ENCODE results near the gene KMT2C.

DNA sequence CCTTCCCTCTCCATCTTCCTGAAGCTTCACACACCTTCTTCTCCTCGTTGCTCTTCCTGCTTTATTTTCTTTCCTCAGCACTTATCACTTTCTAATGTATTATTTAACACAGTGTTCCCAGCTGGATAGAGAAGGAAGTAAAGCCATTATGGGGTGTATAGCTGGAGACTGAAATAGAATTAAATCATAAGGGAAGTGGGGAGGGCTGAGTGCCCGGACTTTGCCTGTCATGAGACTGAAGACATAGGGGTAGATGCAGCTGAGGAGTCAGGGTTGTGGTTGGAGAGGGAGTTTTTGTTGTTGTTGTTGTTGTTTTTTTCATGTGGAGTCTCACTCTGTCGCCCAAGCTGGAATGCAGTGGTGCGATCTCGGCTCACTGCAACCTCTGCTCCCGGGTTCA is 345.1 kb downstream of the KMT2C start:
- TF ChIP-seq, protein P1, sequence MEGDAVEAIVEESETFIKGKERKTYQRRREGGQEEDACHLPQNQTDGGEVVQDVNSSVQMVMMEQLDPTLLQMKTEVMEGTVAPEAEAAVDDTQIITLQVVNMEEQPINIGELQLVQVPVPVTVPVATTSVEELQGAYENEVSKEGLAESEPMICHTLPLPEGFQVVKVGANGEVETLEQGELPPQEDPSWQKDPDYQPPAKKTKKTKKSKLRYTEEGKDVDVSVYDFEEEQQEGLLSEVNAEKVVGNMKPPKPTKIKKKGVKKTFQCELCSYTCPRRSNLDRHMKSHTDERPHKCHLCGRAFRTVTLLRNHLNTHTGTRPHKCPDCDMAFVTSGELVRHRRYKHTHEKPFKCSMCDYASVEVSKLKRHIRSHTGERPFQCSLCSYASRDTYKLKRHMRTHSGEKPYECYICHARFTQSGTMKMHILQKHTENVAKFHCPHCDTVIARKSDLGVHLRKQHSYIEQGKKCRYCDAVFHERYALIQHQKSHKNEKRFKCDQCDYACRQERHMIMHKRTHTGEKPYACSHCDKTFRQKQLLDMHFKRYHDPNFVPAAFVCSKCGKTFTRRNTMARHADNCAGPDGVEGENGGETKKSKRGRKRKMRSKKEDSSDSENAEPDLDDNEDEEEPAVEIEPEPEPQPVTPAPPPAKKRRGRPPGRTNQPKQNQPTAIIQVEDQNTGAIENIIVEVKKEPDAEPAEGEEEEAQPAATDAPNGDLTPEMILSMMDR (IDR thresholded peaks at IDR 0.05), result no peak
- no peak for TF ChIP-seq ZFX (IDR thresholded peaks at IDR 0.05; ENCODE audit: borderline replicate concordance)
